NCI-H2196 (cell line): Measurements from ENCODE around the gene WDR62.

Experiments used
- DNase-seq: peaks from one replicate; lab custom pipeline; 2025; ENCODE audit not compliant: unreplicated experiment; lab: John Stamatoyannopoulos, UW

The WDR62 gene

DNA sequence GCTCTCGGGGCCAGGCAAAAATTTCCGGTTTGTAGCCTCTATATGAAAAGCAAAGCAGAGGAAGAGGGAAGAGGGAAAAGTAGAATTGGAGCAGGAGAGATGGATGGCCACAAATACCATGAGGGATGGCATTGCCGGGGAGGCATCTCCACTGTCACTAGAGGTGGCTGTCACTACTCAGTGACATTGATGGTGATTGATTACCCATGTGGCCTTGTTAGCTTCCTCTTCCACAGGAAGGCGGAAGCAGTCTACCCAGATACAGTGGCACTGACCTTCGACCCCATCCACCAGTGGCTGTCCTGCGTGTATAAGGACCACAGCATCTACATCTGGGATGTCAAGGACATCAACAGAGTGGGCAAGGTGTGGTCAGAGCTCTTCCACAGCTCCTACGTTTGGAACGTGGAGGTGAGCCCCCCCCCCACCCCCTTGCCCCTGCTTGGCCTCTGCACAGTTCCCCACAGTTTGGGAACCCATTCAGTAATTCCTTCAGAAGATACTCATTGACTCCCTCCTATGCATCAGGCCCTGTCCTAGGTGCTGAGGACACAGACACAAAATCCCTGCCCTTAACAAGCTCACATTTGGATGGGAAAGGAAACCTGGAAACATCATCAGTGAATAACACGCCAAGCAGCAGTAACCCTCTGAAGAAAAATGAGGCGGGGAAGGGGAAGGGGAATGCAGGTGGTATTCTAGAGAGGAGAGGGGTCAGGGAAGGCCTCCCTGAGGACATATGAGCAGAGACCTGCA is 18.6 kb downstream of the WDR62 start:
- DNase-seq: no peak

DNA sequence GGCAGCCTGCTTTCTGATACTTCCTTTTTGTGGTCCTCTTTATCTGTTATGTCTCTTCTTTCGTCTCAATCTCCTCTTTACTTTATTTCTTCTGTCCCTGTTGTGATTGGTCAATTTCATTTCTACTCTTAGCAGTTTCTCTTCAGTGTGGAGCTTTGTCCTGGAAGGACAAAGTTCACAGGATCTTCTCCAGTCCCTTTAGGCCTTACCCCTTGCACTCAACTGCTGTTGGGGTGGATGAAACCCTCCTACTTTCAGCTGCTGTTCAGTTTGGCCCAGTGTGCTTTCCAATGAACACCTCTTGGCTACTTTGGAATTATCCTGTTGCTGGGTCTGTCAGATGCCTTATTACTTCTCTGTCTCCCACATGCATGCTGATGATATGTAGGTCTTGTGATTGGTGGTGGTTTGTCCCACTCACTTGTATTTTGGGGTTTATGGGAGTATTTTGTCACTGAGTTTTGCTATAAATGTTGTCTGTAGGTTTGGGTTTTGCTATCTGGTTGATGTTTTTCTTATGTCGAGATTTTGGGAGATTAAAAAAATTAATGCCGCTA is 24.8 kb downstream of the WDR62 start:
- no peak for DNase-seq

DNA sequence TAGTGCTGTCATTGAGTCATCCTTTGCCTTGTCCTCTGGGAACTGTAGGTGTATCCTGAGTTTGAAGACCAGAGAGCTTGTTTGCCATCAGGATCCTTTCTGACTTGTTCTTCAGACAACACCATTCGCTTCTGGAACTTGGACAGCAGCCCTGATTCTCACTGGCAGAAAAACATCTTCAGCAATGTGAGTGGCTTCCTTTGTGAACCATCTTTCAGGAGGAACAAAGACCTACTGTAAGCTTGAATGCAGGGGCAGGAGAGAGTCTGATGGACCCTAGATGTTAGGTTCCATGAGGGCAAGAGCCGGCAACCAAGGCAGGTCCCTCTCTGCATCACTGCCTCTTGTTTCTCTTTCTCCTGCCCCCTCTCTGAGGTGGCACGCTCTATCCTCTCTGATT is 26.7 kb downstream of the WDR62 start:
- DNase-seq: no peak

DNA sequence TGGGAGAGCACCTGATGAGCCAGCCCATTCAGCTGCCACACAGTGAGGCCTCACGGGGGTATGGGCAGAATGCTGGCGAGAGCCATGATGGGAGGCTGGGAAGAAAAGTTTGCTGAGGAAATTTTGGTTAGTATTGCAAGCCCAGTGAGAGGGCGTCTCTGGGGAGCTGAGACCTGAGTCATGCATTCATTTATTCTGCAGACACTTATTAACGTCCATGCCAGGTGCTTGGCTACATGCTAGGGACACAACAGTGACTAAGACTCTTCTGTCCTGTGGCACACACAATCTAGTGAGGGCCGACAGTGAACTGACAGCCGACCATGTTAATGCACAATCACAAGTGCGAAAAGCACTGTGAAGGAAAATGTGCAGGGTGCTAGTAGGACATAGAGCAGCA is 27.2 kb downstream of the WDR62 start:
- DNase-seq: no peak

DNA sequence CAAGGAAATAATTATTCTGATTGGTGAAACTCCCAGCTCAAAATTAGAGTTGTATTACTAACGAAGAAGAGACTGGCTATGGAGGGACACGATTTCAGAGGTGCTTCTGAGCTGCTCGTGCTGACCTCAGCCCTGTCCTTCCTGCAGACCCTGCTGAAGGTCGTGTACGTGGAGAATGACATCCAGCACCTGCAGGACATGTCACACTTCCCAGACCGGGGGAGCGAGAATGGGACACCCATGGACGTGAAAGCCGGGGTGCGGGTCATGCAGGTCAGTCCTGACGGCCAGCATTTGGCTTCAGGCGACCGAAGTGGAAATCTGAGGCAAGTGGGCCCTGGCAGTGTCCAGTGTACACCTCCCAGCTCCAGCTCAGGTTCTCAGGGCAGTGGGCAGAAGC is 28.2 kb downstream of the WDR62 start:
- no peak for DNase-seq

DNA sequence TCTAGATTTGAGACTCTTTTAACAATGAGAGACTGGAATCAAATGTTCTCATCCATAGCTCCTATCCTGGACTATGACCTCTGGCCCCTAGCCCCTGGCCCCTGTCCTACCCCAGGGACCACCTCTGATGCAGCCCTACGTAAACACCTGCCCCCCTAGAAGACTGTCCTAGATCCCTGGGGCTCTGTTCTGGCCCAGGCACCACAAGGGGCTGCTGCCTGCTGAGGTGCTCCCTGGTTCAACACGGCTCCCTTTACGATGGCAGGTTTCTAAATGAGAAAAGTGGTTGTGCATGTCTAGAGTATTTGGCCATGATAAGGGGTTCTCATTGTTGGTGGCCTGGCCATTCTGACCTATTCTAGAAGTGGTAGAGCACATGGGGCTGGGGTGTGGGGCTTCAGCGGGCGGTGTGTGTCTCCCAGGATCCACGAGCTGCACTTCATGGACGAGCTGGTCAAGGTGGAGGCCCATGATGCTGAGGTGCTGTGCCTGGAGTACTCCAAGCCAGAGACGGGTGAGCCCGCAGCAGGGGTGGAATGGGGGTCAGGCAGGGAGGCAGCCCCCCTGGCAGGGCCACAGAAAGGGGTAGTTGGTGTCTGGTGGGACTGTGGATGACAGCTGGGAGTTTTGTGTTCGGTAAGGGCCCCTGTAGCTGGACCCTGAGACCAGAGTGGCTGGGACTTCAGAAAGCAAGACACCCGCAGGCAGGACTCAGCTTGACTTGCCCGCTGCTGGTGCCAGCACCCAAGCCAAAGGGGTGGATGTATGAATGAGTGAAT is 29.7 kb downstream of the WDR62 start:
- no peak for DNase-seq

DNA sequence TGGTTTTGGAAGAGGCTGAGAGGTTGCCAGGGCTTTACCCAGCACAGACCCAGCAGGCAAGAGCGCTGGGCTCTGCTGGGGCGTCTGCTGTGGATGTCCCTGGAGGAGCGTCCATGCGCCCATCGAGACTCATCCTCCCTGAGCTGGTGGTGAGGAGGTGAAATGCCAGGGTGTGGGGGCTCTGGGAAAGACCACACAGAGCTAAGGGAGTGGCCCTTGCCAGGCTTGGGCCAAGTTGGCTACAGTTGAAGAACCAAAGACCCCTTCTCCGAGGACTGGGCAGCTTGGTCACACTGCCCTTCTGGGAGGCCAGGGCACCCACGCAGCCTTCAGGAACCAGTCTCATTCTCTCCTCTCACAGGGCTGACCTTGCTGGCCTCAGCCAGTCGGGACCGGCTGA is 31.6 kb downstream of the WDR62 start:
- DNase-seq: no peak

DNA sequence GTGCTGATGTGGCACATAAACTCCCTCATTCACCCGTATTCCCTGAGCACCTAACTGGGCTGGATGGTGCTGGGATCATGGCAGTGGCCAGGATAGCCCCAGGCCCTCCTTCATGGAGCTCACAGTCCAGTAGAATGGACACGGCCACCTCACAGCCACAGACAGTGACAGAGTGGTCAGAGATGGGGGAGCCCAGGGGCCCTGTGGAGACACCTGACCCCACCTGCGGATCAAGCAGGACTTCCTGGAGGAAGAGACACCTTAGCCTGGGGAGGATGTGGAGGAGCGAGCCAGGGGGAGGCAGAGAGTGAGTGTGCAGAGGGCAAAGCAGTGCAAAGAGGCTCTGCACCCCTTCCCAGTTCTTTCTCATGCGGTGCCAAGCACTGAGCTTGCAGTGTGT is 35.1 kb downstream of the WDR62 start:
- DNase-seq: no peak

DNA sequence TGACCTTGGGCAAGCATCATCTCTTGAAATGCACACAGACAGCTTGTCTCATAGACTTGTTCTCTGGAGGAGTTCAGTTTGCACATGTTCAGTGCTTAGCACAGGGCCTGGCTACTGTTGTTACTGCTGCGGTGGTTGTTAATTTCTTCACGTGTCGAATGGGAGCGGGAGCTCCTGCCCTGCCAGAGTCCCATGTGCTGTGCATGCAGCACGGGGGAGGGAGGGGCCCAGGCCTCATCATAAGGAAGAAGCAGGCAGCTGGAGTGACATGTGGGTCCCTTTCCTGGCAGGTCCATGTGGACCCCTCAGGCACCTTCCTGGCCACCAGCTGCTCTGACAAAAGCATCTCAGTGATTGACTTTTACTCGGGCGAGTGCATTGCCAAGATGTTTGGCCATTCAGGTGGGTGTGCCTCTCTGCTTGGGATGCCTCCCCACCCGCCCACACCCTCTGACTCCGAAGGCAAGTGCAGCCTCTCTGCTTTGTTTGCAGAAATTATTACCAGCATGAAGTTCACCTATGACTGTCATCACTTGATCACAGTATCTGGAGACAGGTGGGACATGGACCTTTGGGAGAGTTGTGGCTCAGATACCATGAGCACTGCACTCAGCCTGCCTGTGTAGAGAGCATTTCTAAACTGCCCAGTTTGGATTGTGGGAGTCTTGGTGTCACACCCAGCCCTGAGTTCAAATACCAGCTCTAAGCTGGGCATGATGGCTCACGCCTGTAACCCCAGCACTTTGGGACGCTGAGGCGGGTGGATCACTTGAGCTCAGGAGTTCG is 36.4 kb downstream of the WDR62 start:
- no peak for DNase-seq

DNA sequence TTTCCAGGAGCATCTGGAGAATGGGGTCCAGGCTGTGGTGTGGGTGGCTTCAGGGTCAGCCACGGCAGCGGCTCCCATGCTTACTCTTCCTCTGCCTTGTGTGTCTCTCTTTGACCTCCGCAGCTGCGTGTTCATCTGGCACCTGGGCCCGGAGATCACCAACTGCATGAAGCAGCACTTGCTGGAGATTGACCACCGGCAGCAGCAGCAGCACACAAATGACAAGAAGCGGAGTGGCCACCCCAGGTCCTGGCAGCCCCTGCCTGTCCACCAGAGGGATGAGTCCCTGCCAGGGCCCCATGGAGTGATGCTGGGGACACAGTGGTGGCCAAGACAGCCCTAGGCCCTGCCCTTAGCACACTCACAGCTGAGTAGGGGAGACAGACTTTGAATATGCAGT is 37.9 kb downstream of the WDR62 start:
- DNase-seq: no peak

DNA sequence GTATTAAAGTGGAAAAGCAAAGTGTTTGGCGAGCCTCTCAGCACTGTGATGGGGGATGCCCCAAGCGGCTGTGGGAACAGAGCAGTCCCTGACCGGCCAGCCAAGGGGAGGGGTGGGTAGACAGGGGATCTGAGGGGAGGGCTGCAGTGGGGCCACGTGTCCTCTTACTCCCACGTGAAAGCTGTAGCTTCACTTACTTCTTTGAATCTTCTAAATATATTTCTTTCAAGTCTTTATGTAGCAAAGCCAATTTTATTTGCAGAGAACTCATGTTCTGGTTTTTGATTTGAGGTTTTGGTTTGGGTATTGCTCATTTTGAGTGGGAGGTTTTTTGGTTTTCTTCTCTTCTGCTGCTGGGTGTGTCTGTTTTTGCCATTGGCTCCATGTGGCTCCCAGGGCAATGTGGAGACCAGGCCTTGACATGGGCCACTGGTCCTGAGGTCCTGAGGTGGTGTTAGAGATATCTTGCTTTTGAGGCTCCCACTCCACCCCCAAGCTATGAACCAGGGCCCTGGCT is 38.5 kb downstream of the WDR62 start:
- no peak for DNase-seq

DNA sequence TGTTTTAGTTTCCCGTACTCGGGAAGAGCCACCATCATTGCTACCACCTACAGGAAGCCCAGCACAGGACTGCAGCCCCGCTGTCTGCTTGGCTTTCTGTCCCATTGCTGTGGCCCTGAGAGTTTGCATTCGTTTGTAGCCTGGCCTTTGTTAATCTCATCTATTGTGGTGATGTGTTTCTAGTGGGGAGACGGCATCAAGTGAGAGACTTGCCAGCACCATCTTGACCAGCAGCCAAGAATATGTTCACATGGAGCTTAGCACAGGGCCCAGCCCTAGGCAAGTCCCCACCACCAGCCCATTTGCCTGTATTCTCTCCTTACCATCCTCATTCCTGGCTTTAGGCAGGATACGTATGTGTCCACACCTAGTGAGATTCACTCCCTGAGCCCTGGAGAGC is 39.0 kb downstream of the WDR62 start:
- no peak for DNase-seq

DNA sequence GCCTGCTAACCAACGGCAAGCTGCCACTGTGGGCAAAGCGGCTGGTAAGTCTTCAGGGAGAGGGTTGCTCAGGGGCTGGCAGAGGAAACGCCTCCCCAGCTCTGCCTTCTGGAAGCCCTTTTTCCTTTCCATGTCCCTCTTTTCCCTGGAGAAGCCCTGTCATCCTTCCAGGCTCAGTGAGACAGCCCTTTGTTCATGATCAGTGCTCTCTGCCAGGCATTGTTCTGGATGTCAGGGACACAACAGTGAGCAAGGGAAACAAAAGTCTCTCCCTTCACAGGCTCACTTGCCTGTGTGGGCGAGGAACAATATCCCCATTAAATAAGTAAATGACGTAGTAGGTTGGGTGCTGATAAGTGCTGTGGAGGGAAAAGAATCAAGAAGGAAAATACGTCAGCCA is 42.3 kb downstream of the WDR62 start:
- DNase-seq: no peak

DNA sequence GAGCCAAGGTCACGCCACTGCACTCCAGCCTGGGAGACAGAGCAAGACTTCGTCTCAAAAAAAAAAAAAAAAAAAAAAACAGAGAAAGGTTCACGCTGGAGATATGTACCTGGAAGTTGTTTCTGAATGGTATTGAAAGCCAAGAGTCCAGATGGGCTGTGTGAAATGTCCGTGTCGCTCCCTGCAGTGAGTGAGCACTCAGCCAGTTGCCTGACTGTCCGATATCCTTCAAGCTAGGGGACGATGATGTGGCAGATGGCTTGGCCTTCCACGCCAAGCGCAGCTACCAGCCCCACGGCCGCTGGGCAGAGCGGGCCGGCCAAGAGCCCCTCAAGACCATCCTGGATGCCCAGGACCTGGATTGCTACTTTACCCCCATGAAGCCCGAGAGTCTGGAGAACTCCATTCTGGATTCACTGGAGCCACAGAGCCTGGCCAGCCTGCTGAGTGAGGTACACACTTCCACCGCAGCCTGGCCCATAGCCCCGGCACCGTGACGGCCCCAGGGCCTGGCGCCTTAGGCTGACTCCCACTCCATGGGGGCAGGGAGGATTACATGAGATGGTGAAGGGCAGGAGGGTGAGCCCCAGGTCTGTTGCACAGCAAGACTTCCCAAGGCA is 44.6 kb downstream of the WDR62 start:
- DNase-seq: no peak

DNA sequence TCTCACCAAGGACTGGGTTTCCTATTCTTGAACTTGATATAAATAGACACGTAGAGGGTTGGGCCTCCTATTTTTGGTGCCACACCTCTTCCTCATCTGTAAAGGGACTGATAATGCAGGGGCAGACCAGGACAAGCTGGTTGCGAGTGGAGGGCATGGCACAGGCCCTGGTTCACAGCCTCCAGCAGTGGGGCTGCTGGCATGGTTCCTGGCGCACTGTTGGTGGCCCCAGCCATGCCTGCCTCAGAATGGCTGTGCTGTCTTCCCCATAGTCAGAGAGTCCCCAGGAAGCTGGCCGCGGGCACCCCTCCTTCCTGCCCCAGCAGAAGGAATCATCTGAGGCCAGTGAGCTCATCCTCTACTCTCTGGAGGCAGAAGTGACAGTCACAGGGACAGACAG is 45.8 kb downstream of the WDR62 start:
- no peak for DNase-seq

DNA sequence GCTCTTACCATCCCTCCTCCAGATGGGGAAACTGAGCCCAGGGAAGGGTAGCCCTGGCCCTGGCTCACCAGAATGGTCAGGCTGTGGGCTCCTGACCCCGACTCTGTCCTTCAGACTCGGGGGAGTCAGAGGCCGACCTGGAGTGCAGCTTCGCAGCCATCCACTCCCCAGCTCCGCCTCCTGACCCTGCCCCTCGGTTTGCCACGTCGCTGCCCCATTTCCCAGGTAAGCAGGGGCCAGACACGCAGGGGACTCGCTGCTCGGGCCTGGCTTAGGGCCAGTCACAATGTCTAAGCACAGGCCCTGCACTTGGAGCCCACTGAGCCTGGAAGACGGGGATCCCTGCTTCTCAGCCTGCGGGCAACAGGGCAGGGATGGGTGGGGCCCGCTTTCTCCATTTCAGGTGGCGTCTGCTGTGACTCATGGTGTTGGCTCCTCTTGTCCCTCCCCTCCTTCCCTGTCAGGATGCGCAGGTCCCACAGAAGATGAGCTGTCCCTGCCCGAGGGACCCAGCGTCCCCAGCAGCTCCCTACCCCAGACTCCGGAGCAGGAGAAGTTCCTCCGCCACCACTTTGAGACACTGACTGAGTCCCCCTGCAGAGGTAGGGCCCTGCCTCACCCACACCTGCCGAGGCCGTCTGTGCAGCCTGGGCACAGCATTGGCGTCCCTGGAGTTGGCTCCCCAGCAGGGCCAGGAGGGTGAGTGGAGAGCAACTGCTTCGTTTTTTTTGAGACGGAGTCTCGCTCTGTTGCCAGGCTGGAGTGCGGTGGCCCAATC is 47.0 kb downstream of the WDR62 start:
- DNase-seq: no peak

DNA sequence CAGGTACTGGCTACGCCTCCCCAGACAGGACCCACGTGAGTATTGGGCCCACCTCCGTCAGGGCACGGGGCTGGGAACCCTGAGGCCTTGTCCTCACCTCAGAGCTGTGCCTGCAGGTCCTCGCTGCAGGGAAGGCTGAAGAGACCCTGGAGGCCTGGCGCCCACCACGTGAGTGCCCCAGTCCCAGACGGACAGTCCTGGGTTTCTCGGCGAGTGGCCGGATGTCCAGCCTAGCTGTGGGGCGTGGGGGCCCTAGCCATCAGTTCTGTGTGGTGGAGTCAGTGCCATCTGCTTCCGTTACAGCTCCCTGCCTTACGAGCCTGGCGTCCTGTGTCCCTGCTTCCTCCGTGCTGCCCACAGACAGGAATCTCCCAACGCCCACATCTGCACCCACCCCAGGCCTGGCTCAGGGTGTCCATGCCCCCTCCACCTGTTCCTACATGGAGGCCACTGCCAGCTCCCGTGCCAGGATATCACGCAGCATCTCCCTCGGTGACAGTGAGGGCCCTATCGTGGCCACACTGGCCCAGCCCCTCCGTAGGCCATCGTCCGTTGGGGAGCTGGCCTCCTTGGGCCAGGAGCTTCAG is 48.4 kb downstream of the WDR62 start:
- DNase-seq: no peak

DNA sequence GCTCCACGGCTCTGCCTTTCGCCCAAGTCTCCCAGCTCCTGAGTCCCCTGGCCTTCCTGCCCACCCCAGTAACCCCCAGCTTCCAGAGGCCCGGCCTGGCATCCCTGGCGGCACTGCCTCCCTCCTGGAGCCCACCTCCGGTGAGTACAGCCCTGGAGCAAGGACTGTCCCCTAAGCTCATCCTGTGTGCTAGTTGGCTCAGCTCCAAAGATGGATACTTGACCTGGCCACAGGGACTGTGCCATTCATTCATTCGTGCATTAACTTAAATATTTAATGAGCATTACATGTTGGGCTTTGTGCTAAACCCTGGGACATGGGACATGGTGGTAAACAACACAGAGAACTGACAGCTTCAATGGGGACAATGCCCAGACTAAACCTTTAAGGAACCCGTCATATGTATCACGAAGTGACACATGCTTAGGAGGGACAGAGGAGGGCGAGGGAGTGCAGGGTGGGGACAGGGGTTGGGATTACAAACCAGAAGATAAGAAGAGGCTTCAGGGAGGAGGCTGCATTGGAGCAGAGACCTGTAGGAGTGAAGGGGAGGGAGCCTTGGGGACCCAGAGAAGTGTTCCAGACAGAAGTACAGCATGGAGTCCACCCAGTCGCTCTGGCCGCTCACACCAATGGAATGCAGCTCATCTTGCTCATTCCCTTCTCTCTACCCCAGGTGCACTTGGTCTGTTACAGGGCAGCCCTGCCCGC is 49.3 kb downstream of the WDR62 start:
- peak; percentile 12 for DNase-seq

DNA sequence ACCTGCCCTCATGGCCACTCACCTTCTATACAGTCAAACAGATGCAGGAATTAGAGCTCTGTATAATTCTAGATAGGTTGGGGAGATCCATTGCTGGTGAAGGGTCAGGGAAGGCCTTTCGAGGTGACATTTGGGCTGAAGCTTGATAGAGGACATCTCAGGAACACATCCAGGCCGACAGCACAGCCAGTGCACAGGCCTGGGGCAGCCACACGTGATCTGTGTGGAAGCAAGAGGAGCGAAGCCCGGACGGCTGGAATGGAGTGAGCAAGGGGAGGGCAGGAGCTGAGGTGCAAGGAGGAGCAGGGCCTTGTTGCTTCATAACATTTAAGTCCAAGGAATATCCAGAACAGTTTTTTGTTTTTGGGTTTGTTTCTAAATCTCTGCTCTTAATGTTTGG is 51.7 kb downstream of the WDR62 start:
- DNase-seq: no peak
